GM12878 (cell line): ENCODE results near the gene RALGPS1.

Source experiments
- BACH1 ChIP-seq: fragments of 450-650 bp; IDR thresholded peaks from 2 replicates; pipeline ENCODE4 v1.6.1; 2017; ENCODE audit warnings: mild to moderate bottlenecking, borderline replicate concordance
- BCL11A ChIP-seq: IDR thresholded peaks from 2 replicates; pipeline ENCODE4 v1.6.1; 2011; ENCODE audit warnings: low read depth, low read length
- CTCF ChIP-seq, 3 experiments: IDR thresholded peaks in 2 of 3; conservative IDR thresholded peaks in 1 of 3; 2 replicates each; pipeline ENCODE4 v1.5.1; 2011; ENCODE audit warnings: low read depth in 3 of 3, low read length in 3 of 3, mild to moderate bottlenecking in 3 of 3, control low read depth in 2 of 3, moderate library complexity in 2 of 3, inconsistent platforms in 1 of 3, mixed read lengths in 1 of 3; ENCODE audit not compliant: control insufficient read depth in 2 of 3, insufficient read depth in 1 of 3; ENCODE audit errors: extremely low read depth in 1 of 3
- DPF2 ChIP-seq: fragments of 450-650 bp; IDR thresholded peaks from 2 replicates; pipeline ENCODE4 v1.6.1; 2017; ENCODE audit warnings: mild to moderate bottlenecking
- FOXM1 ChIP-seq: IDR thresholded peaks from 2 replicates; pipeline ENCODE4 v1.6.1; 2012; ENCODE audit warnings: low read depth, mild to moderate bottlenecking, inconsistent platforms, low read length, moderate library complexity
- IRF5 ChIP-seq: fragments of 450-650 bp; IDR thresholded peaks from 2 replicates; pipeline ENCODE4 v1.6.1; 2017; ENCODE audit warnings: borderline replicate concordance
- MYC ChIP-seq: IDR thresholded peaks from 2 replicates; pipeline ENCODE4 v1.6.1; 2011; ENCODE audit warnings: mild to moderate bottlenecking, low read length, moderate library complexity, inconsistent platforms; ENCODE audit not compliant: insufficient read depth, insufficient replicate concordance, insufficient read length, severe bottlenecking
- PBX3 ChIP-seq: IDR thresholded peaks from 2 replicates; pipeline ENCODE4 v1.6.1; 2011; ENCODE audit warnings: mild to moderate bottlenecking, low read depth, low read length, moderate library complexity; ENCODE audit not compliant: insufficient replicate concordance
- POLR2AphosphoS5 ChIP-seq: IDR thresholded peaks from 2 replicates; pipeline ENCODE4 v1.6.1; 2011; ENCODE audit warnings: mild to moderate bottlenecking, low read length, inconsistent platforms
- POU2F2 ChIP-seq: IDR thresholded peaks from 3 replicates; pipeline ENCODE4 v1.6.1; 2011; ENCODE audit warnings: low read depth, mild to moderate bottlenecking, low read length, borderline replicate concordance
- SPI1 ChIP-seq: IDR thresholded peaks from 2 replicates; pipeline ENCODE4 v1.6.1; 2011; ENCODE audit warnings: low read depth, mild to moderate bottlenecking, low read length, moderate library complexity, borderline replicate concordance; ENCODE audit not compliant: insufficient read depth
- ZBED1 ChIP-seq: IDR thresholded peaks from 2 replicates; pipeline ENCODE4 v1.6.1; 2016; ENCODE audit warnings: borderline replicate concordance

GRCh38 chr9:127011772-127012171, 97.2 kb downstream of the RALGPS1 start:
- no peak for TF ChIP-seq MYC
- no peak for TF ChIP-seq BACH1
- no peak for TF ChIP-seq PBX3
- no peak for TF ChIP-seq ZBED1
- no peak for TF ChIP-seq CTCF (IDR thresholded peaks at IDR 0.05 in 2 of 3, conservative IDR thresholded peaks at IDR 0.05 in 1 of 3; ENCODE audit: control insufficient read depth in 2 of 3, extremely low read depth in 1 of 3, insufficient read depth in 1 of 3, low read depth in 3 of 3, low read length in 3 of 3)
- no peak for TF ChIP-seq FOXM1
- no peak for TF ChIP-seq BCL11A
- TF ChIP-seq IRF5 = no peak
- no peak for TF ChIP-seq POLR2AphosphoS5
- no peak for TF ChIP-seq SPI1
- no peak for TF ChIP-seq POU2F2
- no peak for TF ChIP-seq DPF2
